ENCODE measurements around the gene KLF14. TPM values are rescaled to one million over a fixed set of nuclear protein-coding genes. Genes with fewer than 3 reads are reported as not detected.

KLF14 gene
- 0.03 to 0.06 TPM (median 0.05 TPM) in 3 of 5 replicates, not detected in the others for total RNA-seq (2022; extraction: Qiagen RNA extraction; ENCODE audit: low read depth)

DNA sequence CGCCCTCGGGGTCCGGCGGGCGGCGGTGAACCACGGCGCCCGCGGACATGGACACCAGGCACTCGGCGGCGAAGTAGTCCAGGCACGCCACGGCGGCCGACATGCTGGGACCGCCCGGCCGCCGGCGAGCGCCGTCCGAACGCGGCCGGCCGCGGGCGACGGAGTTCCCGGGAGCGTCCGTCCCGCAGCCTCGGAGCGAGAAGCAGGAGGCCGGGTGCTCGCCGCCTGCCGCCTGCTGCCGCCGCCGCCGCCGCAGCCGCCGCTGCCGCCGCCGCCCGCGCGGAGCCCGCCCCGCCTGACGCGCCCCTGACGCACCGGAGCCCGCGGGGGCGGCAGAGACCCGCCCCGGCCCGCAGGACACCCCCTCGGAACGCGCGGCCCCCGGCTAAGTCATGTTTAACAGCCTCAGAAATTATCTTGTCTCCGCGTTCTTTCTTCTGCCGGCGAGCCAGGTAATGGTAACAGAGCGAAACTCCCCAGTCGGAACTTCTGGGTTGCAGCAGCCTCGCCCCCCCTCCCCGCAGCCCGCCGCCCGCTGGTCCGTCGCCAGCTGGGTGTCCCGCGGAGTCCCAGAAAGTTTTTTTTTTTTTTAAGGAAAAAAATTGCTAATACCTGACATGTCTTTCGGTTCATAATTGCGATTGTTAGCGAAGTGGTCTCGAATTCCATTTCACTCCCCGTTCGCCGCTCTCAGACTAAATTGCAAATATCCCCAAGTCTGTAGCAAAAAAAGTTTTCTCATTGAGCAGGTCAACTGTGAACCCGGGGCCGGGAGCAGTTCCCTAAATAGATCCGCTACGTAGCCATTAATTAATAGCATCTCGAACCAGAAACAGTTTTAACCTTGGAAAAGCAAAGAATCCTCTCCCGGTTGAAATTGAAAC, at the start of gene KLF14:
KLF14 (minus strand) TSS at position 277 of the 884 bp plus-strand sequence; CDS start at position 103, 174 bp downstream.

Other genes with a start within 250 kb of the KLF14 start
- gene MEST, start 242.1 kb downstream of the KLF14 start, total RNA-seq (2022; extraction: Qiagen RNA extraction; ENCODE audit: low read depth): 36.4 to 42.3 TPM (median 40.7 TPM) in 5 replicates
- 12.2 to 15.4 TPM (median 14.1 TPM) in 5 replicates for gene COPG2, start 65.5 kb downstream of the KLF14 start, total RNA-seq (2022; extraction: Qiagen RNA extraction; ENCODE audit: low read depth)
- gene TSGA13, start 47.7 kb downstream of the KLF14 start, total RNA-seq (2022; extraction: Qiagen RNA extraction; ENCODE audit: low read depth): not detected in 5 replicates

Measured in A549 treated with CpdA at 1 μM for 4 hours (cell line).